H9 (cell line): Measurements from ENCODE around the gene BRICD5. TPM values are rescaled to one million over a fixed set of nuclear protein-coding genes. Genes with fewer than 3 reads are reported as not detected.

Experiments
- DNase-seq: peaks from one replicate; pipeline ENCODE4 v3.0.0-alpha.2; 2017
- H2AFZ ChIP-seq: one replicate; pipeline ENCODE4 v1.6.1; 2013; ENCODE audit warnings: mild to moderate bottlenecking, low read length, control low read depth, moderate library complexity
- H2AK5ac ChIP-seq: 2 replicates; pipeline ENCODE4 v1.6.1; 2013; ENCODE audit warnings: low read length, control low read depth, mixed read lengths; ENCODE audit not compliant: insufficient read length
- H2BK120ac ChIP-seq: one replicate; pipeline ENCODE4 v1.6.1; 2013; ENCODE audit warnings: low read depth, mild to moderate bottlenecking, low read length, control low read depth, inconsistent platforms; ENCODE audit not compliant: poor library complexity, severe bottlenecking
- H2BK12ac ChIP-seq: 2 replicates; pipeline ENCODE4 v1.6.1; 2013; ENCODE audit warnings: low read length, control low read depth, mixed read lengths, low read depth; ENCODE audit not compliant: insufficient read length
- H2BK15ac ChIP-seq: 2 replicates; pipeline ENCODE4 v1.6.1; 2013; ENCODE audit warnings: low read depth, low read length, control low read depth
- H2BK20ac ChIP-seq: one replicate; pipeline ENCODE4 v1.6.1; 2013; ENCODE audit warnings: low read depth, mild to moderate bottlenecking, low read length, control low read depth, inconsistent platforms; ENCODE audit not compliant: poor library complexity, severe bottlenecking
- H2BK5ac ChIP-seq: 2 replicates; pipeline ENCODE4 v1.6.1; 2013; ENCODE audit warnings: low read length, control low read depth, mixed read lengths; ENCODE audit not compliant: insufficient read length
- H3K14ac ChIP-seq: 2 replicates; pipeline ENCODE4 v1.6.1; 2013; ENCODE audit warnings: low read length, control low read depth; ENCODE audit not compliant: insufficient read depth
- H3K18ac ChIP-seq: 2 replicates; pipeline ENCODE4 v1.6.1; 2013; ENCODE audit warnings: low read depth, mild to moderate bottlenecking, mixed read lengths, low read length, control low read depth; ENCODE audit not compliant: insufficient read length
- H3K23ac ChIP-seq: 2 replicates; pipeline ENCODE4 v1.6.1; 2013; ENCODE audit warnings: low read length, control low read depth, mixed read lengths, low read depth; ENCODE audit not compliant: insufficient read length
- H3K23me2 ChIP-seq: 2 replicates; pipeline ENCODE4 v1.6.1; 2013; ENCODE audit warnings: low read depth, mild to moderate bottlenecking, mixed read lengths, low read length, control low read depth; ENCODE audit not compliant: insufficient read length, poor library complexity, severe bottlenecking
- H3K27ac ChIP-seq: 2 replicates; pipeline ENCODE4 v1.5.1; 2013; ENCODE audit warnings: low read length, control low read depth, mixed read lengths, low read depth; ENCODE audit not compliant: insufficient read length
- H3K27me3 ChIP-seq: 2 replicates; pipeline ENCODE4 v1.6.1; 2013; ENCODE audit warnings: low read length, control low read depth, inconsistent platforms; ENCODE audit not compliant: insufficient read depth
- H3K4ac ChIP-seq: 2 replicates; pipeline ENCODE4 v1.6.1; 2013; ENCODE audit warnings: low read depth, mild to moderate bottlenecking, control low read depth, inconsistent platforms, low read length, moderate library complexity
- H3K4me1 ChIP-seq: 2 replicates; pipeline ENCODE4 v1.6.1; 2013; ENCODE audit warnings: low read length, control low read depth, inconsistent platforms; ENCODE audit not compliant: insufficient read depth
- H3K4me2 ChIP-seq: 2 replicates; pipeline ENCODE4 v1.6.1; 2013; ENCODE audit warnings: low read length, control low read depth, mixed read lengths; ENCODE audit not compliant: insufficient read length, insufficient read depth
- H3K56ac ChIP-seq: 2 replicates; pipeline ENCODE4 v1.6.1; 2013; ENCODE audit warnings: low read depth, mild to moderate bottlenecking, mixed read lengths, low read length, control low read depth; ENCODE audit not compliant: insufficient read length
- H3K79me1 ChIP-seq: 2 replicates; pipeline ENCODE4 v1.6.1; 2013; ENCODE audit warnings: low read depth, mild to moderate bottlenecking, moderate library complexity, low read length, control low read depth, inconsistent platforms; ENCODE audit not compliant: insufficient read depth, poor library complexity, severe bottlenecking
- H3K79me2 ChIP-seq: 2 replicates; pipeline ENCODE4 v1.6.1; 2013; ENCODE audit warnings: low read length, control low read depth, inconsistent platforms; ENCODE audit not compliant: insufficient read depth
- H3K9ac ChIP-seq: 2 replicates; pipeline ENCODE4 v1.6.1; 2013; ENCODE audit warnings: low read length, control low read depth, mixed read lengths; ENCODE audit not compliant: insufficient read length; ENCODE audit errors: extremely low read depth
- H3K9me3 ChIP-seq: one replicate; pipeline ENCODE4 v1.6.1; 2013; ENCODE audit warnings: low read depth, low read length, inconsistent platforms; ENCODE audit not compliant: control insufficient read depth
- H3T11ph ChIP-seq: one replicate; pipeline ENCODE4 v1.6.1; 2013; ENCODE audit warnings: mild to moderate bottlenecking, low read length, control low read depth, inconsistent platforms
- H4K20me1 ChIP-seq: one replicate; pipeline ENCODE4 v1.6.1; 2013; ENCODE audit not compliant: control insufficient read depth, insufficient read length, insufficient read depth
- H4K5ac ChIP-seq: 2 replicates; pipeline ENCODE4 v1.6.1; 2013; ENCODE audit warnings: low read depth, mild to moderate bottlenecking, mixed read lengths, low read length, control low read depth; ENCODE audit not compliant: insufficient read length
- H4K8ac ChIP-seq: replicated peaks from 2 replicates; pipeline ENCODE4 v1.6.1; 2013; ENCODE audit warnings: low read length, control low read depth, mixed read lengths, low read depth; ENCODE audit not compliant: insufficient read length
- H4K91ac ChIP-seq: 2 replicates; pipeline ENCODE4 v1.6.1; 2013; ENCODE audit warnings: low read depth, mild to moderate bottlenecking, moderate library complexity, mixed read lengths, low read length, control low read depth; ENCODE audit not compliant: insufficient read length
- H3K27ac Mint-ChIP-seq, 3 experiments: 2 replicates in 2 of 3; 3 replicates in 1 of 3; pipeline ENCODE4 v1.8.0; 2020 to 2021; ENCODE audit warnings: mixed read lengths in 3 of 3, mild to moderate bottlenecking in 1 of 3, moderate library complexity in 1 of 3
- H3K27me3 Mint-ChIP-seq: 2 replicates; pipeline ENCODE4 v1.8.0; 2021; ENCODE audit warnings: low read depth, mild to moderate bottlenecking, moderate library complexity, mixed read lengths
- H3K36me3 Mint-ChIP-seq, 3 experiments: 2 replicates in 2 of 3; 3 replicates in 1 of 3; pipeline ENCODE4 v1.8.0; 2020 to 2021; ENCODE audit warnings: low read depth in 3 of 3, mixed read lengths in 3 of 3; ENCODE audit not compliant: insufficient read depth in 1 of 3
- H3K4me1 Mint-ChIP-seq, 2 experiments: 2 replicates each; pipeline ENCODE4 v1.8.0; 2020; ENCODE audit warnings: mixed read lengths in 2 of 2
- H3K4me3 Mint-ChIP-seq, 2 experiments: 2 replicates in 1 of 2; 3 replicates in 1 of 2; pipeline ENCODE4 v1.8.0; 2020 to 2021; ENCODE audit warnings: mild to moderate bottlenecking in 2 of 2, mixed read lengths in 2 of 2, moderate library complexity in 1 of 2
- H3K9me3 Mint-ChIP-seq, 2 experiments: 2 replicates in 1 of 2; 3 replicates in 1 of 2; pipeline ENCODE4 v1.8.0; 2020; ENCODE audit warnings: mild to moderate bottlenecking in 2 of 2, mixed read lengths in 2 of 2, moderate library complexity in 1 of 2
- CTCF ChIP-seq: fragments of 200-600 bp; sonication (generic); conservative IDR thresholded peaks from 3 replicates; pipeline ENCODE4 v1.8.0; 2021; ENCODE audit warnings: antibody characterized with exemption, mild to moderate bottlenecking
- WGBS: extraction: QIAGEN DNeasy Blood & Tissue Kit; methylation state at CpG from one replicate; pipeline ENCODE4 v1.1.7; 2013; ENCODE audit warnings: missing lambda C conversion rate, low lambda C conversion rate, mixed read lengths; ENCODE audit not compliant: insufficient read length; ENCODE audit errors: extremely low coverage; 5-methylcytosine and 5-hydroxymethylcytosine counted together
- total RNA-seq: library from RNA; stranded (reverse); gene quantifications from 2 replicates; pipeline ENCODE4 v1.2.1, GENCODE V29; 2021

BRICD5 gene
- total RNA-seq, 1 experiment from 2014 or later, result 11.9 TPM

GRCh38 chr16:2163211-2163881 lies 47.3 kb downstream of the BRICD5 start:
- Histone ChIP-seq H3K79me1 (peaks cover 4% of the 10 kb centered on the region), H2BK15ac (no peak overlapping the region), H3K4me1 (no peaks in the 10 kb centered on the region), H3K23me2 (no peaks in the 10 kb centered on the region), H4K8ac (no peak overlapping the region), H2BK12ac (no peak overlapping the region), H2BK5ac (no peak overlapping the region), H2AK5ac (no peak overlapping the region), H3K4ac (no peak overlapping the region), H3K9ac (no peak overlapping the region), H2AFZ (no peak overlapping the region), H3K9me3 (no peaks in the 10 kb centered on the region), H3K27ac (no peak overlapping the region), H3T11ph (no peak overlapping the region), H2BK120ac (no peak overlapping the region), H3K4me2 (no peak overlapping the region), H3K23ac (no peak overlapping the region), H2BK20ac (no peak overlapping the region), H3K79me2 (peaks cover 24% of the 10 kb centered on the region; the same call in 1 of the 2 replicates), H3K27me3 (no peaks in the 10 kb centered on the region), H3K56ac (no peak overlapping the region), H4K5ac (no peak overlapping the region), H4K91ac (no peak overlapping the region), H3K18ac (no peak overlapping the region), H3K14ac (no peak overlapping the region; the same call in 1 of the 2 replicates), H4K20me1 (peaks cover 2% of the 10 kb centered on the region)
- Mint-ChIP-seq H3K27me3 (no peaks in the 10 kb centered on the region), H3K4me1 (peaks cover 3 to 9% of the 10 kb centered on the region in 2 experiments; a peak in 3 of 4 replicates), H3K36me3 (peaks cover 9 to 29% (median 28%) of the 10 kb centered on the region in 3 experiments), H3K9me3 (no peaks in the 10 kb centered on the region), H3K4me3 (no peak overlapping the region), H3K27ac (peak overlapping the region in 1 of 3 experiments; percentile 77; a peak in 2 of 7 replicates)
- no peak for TF ChIP-seq CTCF
- no CpG with 5 or more reads among the region's 26 CpGs for WGBS
- DNase-seq, result no peak
